GM18517 (cell line): ENCODE measurements around the gene KCND2.
A peak's percentile ranks its signal among the peaks of the same experiment; 100 is the strongest.
"Not testable (repeated sequence)": the region's sequence is repeated elsewhere in the genome, so short reads cannot be mapped to it uniquely, and the experiment has no call there.

Experiments used
- ATAC-seq: cut with Tn5 transposase; IDR thresholded peaks from one replicate; pipeline ENCODE4 v1.9.1; 2021; ENCODE audit warnings: mild to moderate bottlenecking, moderate library complexity; ENCODE audit not compliant: unreplicated experiment

Gene KCND2

GRCh38 chr7:120691915-120692314 is 418.9 kb downstream of the KCND2 start:
- ATAC-seq, result no peak

- ATAC-seq, result no peak
These were observed 422.9 kb downstream of the KCND2 start for GRCh38 chr7:120695848-120696247.

GRCh38 chr7:120700796-120701195 is 427.8 kb downstream of the KCND2 start:
- ATAC-seq, result no peak

GRCh38 chr7:120702408-120702807 is 429.4 kb downstream of the KCND2 start:
- not testable (repeated sequence) for ATAC-seq

- no peak for ATAC-seq
These were observed 430.7 kb downstream of the KCND2 start for GRCh38 chr7:120703585-120704240.

- ATAC-seq, result no peak
These were observed 436.4 kb downstream of the KCND2 start for GRCh38 chr7:120709252-120709971.

GRCh38 chr7:120709972-120710320 is 437.0 kb downstream of the KCND2 start:
- no peak for ATAC-seq

- no peak for ATAC-seq
These were observed 442.0 kb downstream of the KCND2 start for GRCh38 chr7:120714945-120715344.

- ATAC-seq, result no peak
These were observed 443.3 kb downstream of the KCND2 start for GRCh38 chr7:120716307-120716706.

GRCh38 chr7:120717166-120717565 is 444.2 kb downstream of the KCND2 start:
- no peak for ATAC-seq

GRCh38 chr7:120718361-120718760 is 445.4 kb downstream of the KCND2 start:
- ATAC-seq, result no peak

- no peak for ATAC-seq
These were observed 447.3 kb downstream of the KCND2 start for GRCh38 chr7:120720317-120720716.

GRCh38 chr7:120723465-120724385 is 450.8 kb downstream of the KCND2 start:
- no peak for ATAC-seq

GRCh38 chr7:120724448-120724847 is 451.5 kb downstream of the KCND2 start:
- ATAC-seq, result no peak

- ATAC-seq, result no peak
These were observed 452.0 kb downstream of the KCND2 start for GRCh38 chr7:120724955-120725354.

- peak; percentile 44 for ATAC-seq
These were observed 452.5 kb downstream of the KCND2 start for GRCh38 chr7:120725376-120726039.

- no peak for ATAC-seq
These were observed 456.3 kb downstream of the KCND2 start for GRCh38 chr7:120729245-120729644.

GRCh38 chr7:120731271-120731670 is 458.3 kb downstream of the KCND2 start:
- no peak for ATAC-seq

- no peak for ATAC-seq
These were observed 459.3 kb downstream of the KCND2 start for GRCh38 chr7:120732256-120732655.

- no peak for ATAC-seq
These were observed 460.2 kb downstream of the KCND2 start for GRCh38 chr7:120733143-120733542.

GRCh38 chr7:120733835-120734234 is 460.9 kb downstream of the KCND2 start:
- no peak for ATAC-seq
